HepG2 (cell line): Measurements from ENCODE around the gene SYNC. TPM values are rescaled to one million over a fixed set of nuclear protein-coding genes. Genes with fewer than 3 reads are reported as not detected.

Experiments
- HNF1A ChIP-seq, 2 experiments: sonication (generic) in 1 of 2; formaldehyde crosslinking in 1 of 2; IDR thresholded peaks; 2 replicates each; pipeline versions ENCODE4 v1.4.0 to v1.6.1; 2016 to 2020; ENCODE audit warnings: borderline replicate concordance in 1 of 2, low read depth in 1 of 2, mild to moderate bottlenecking in 1 of 2, missing genetic modification reagents in 1 of 2
- HNF4G ChIP-seq, 2 experiments: sonication (generic) in 1 of 2; formaldehyde crosslinking in 1 of 2; IDR thresholded peaks; 2 replicates each; pipeline versions ENCODE4 v1.4.0 to v1.6.1; 2011 to 2020; ENCODE audit warnings: borderline replicate concordance in 2 of 2, low read depth in 2 of 2, mild to moderate bottlenecking in 2 of 2, low read length in 1 of 2, missing genetic modification reagents in 1 of 2, moderate library complexity in 1 of 2
- ISX ChIP-seq: sonication (generic); formaldehyde crosslinking; conservative IDR thresholded peaks from 2 replicates; pipeline ENCODE4 v1.5.0; 2020; ENCODE audit warnings: missing genetic modification reagents
- MNT ChIP-seq: fragments of 450-650 bp; IDR thresholded peaks from 2 replicates; pipeline ENCODE4 v1.6.1; 2016
- NBN ChIP-seq: fragments of 450-650 bp; conservative IDR thresholded peaks from 2 replicates; pipeline ENCODE4 v1.6.1; 2017
- PLSCR1 ChIP-seq: sonication (generic); formaldehyde crosslinking; IDR thresholded peaks from 2 replicates; pipeline ENCODE4 v1.5.0; 2020; ENCODE audit warnings: missing genetic modification reagents, mild to moderate bottlenecking, borderline replicate concordance
- RBFOX2 ChIP-seq: fragments of 200-400 bp; formaldehyde crosslinking; IDR thresholded peaks from 2 replicates; pipeline ENCODE4 v1.6.1; 2017; ENCODE audit warnings: low read depth, mild to moderate bottlenecking, low read length
- SP1 ChIP-seq, 2 experiments: fragments of 450-650 bp in 1 of 2; sonication (generic) in 1 of 2; formaldehyde crosslinking in 1 of 2; IDR thresholded peaks; 2 replicates each; pipeline versions ENCODE4 v1.4.0 to v1.6.1; 2016 to 2020; ENCODE audit warnings: missing genetic modification reagents in 1 of 2
- SRY ChIP-seq: sonication (generic); formaldehyde crosslinking; IDR thresholded peaks from 2 replicates; pipeline ENCODE4 v1.8.0; 2022; ENCODE audit warnings: mild to moderate bottlenecking, missing genetic modification reagents
- SSRP1 ChIP-seq: IDR thresholded peaks from 2 replicates; pipeline ENCODE4 v1.6.1; 2016; ENCODE audit warnings: control low read depth
- ZBTB2 ChIP-seq: sonication (generic); formaldehyde crosslinking; IDR thresholded peaks from 2 replicates; pipeline ENCODE4 v1.8.0; 2022; ENCODE audit warnings: low read depth, missing genetic modification reagents
- ZNF383 ChIP-seq: sonication (generic); formaldehyde crosslinking; IDR thresholded peaks from 2 replicates; pipeline ENCODE4 v1.4.0; 2020; ENCODE audit warnings: missing genetic modification reagents, mild to moderate bottlenecking, borderline replicate concordance
- ZNF549 ChIP-seq: sonication (generic); formaldehyde crosslinking; IDR thresholded peaks from 2 replicates; pipeline ENCODE4 v1.5.0; 2020; ENCODE audit warnings: missing genetic modification reagents
- ZNF619 ChIP-seq: sonication (generic); formaldehyde crosslinking; IDR thresholded peaks from 2 replicates; pipeline ENCODE4 v1.4.0; 2020; ENCODE audit warnings: mild to moderate bottlenecking, missing genetic modification reagents
- ZNF7 ChIP-seq: IDR thresholded peaks from 2 replicates; pipeline ENCODE4 v1.6.1; 2016; ENCODE audit warnings: missing biosample characterization, missing genetic modification reagents
- ZNF747 ChIP-seq: sonication (generic); formaldehyde crosslinking; IDR thresholded peaks from 2 replicates; pipeline ENCODE4 v1.8.1; 2023; ENCODE audit warnings: missing genetic modification reagents, mild to moderate bottlenecking, borderline replicate concordance
- ZNF790 ChIP-seq: sonication (generic); formaldehyde crosslinking; IDR thresholded peaks from 2 replicates; pipeline ENCODE4 v1.8.0; 2022; ENCODE audit warnings: missing genetic modification reagents, mild to moderate bottlenecking, borderline replicate concordance
- polyA plus RNA-seq, 8 experiments: library from polyadenylated mRNA; depleted of rRNA in 3 of 8; stranded (reverse) in 7 of 8; unstranded in 1 of 8; fragments of >200 nt; fragmentation: Illumina TruSeq in 4 of 8; extraction: Trizol in 4 of 8; gene quantifications; 2 replicates each; pipeline versions ENCODE4 v1.2.1 to v1.2.3, GENCODE V29; 2011 to 2016; ENCODE audit warnings: low read depth in 4 of 8, missing spikeins in 1 of 8, mixed read lengths in 1 of 8; ENCODE audit not compliant: insufficient read depth in 1 of 8
- total RNA-seq, 5 experiments: library from RNA; depleted of rRNA; stranded (reverse); fragments of >200 nt; fragmentation: Illumina TruSeq; extraction: Trizol; gene quantifications; 2 replicates each; pipeline ENCODE4 v1.2.3, GENCODE V29; 2016; ENCODE audit warnings: low read depth in 1 of 5

The SYNC gene
- total and polyA plus RNA-seq, 2 of the 13 experiments (the other 11 are each of a cell fraction or from before 2014, with no cell fraction given) = 2.4 to 5.4 TPM

GRCh38 chr1:32650248-32650751 lies 52.3 kb downstream of the SYNC start, which contains the start of gene ZBTB8OS (continued):
- TF ChIP-seq HNF1A (IDR thresholded peaks at IDR 0.05; ENCODE audit: low read depth) = no peak
- TF ChIP-seq HNF1A (CRISPR knock-in tag; IDR thresholded peaks at IDR 0.05; ENCODE audit: borderline replicate concordance) = no peak
- no peak for TF ChIP-seq ZNF747 (CRISPR knock-in tag)
- TF ChIP-seq SP1 (IDR thresholded peaks at IDR 0.05) = no peak
- TF ChIP-seq SP1 (CRISPR knock-in tag; IDR thresholded peaks at IDR 0.05) = peak; percentile 97
- TF ChIP-seq SSRP1 (CRISPR knock-in tag) = no peak
- no peak for TF ChIP-seq NBN
- TF ChIP-seq ISX (CRISPR knock-in tag) = no peak
- no peak for TF ChIP-seq SRY (CRISPR knock-in tag)
- no peak for TF ChIP-seq ZBTB2
- no peak for TF ChIP-seq ZNF790
- no peak for TF ChIP-seq ZNF549 (CRISPR knock-in tag)
- no peak for TF ChIP-seq ZNF619
- TF ChIP-seq RBFOX2 = no peak
- TF ChIP-seq ZNF7 = no peak; the same call in 1 of the 2 replicates
- peak; percentile 71; the same call in 1 of the 2 replicates for TF ChIP-seq HNF4G (IDR thresholded peaks at IDR 0.05; ENCODE audit: borderline replicate concordance, low read depth, low read length)
- no peak for TF ChIP-seq HNF4G (CRISPR knock-in tag; IDR thresholded peaks at IDR 0.05; ENCODE audit: borderline replicate concordance, low read depth)
- no peak; the same call in 1 of the 2 replicates for TF ChIP-seq MNT
- TF ChIP-seq PLSCR1 (CRISPR knock-in tag) = no peak
- no peak for TF ChIP-seq ZNF383 (CRISPR knock-in tag)
